Chondrocyte (in vitro differentiated cells): ENCODE data around the gene IL21R. TPM values are rescaled to one million over a fixed set of nuclear protein-coding genes. Genes with fewer than 3 reads are reported as not detected.
"Not testable (repeated sequence)": the region's sequence is repeated elsewhere in the genome, so short reads cannot be mapped to it uniquely, and the experiment has no call there.

Experiments used
- DNase-seq: peaks from one replicate; pipeline ENCODE4 v3.0.0; 2021; ENCODE audit warnings: mixed read lengths, low spot score
- H3K27ac Mint-ChIP-seq: one replicate; pipeline ENCODE4 v1.8.0; 2021; ENCODE audit warnings: mild to moderate bottlenecking, moderate library complexity, mixed read lengths; ENCODE audit not compliant: unreplicated experiment
- H3K27me3 Mint-ChIP-seq: 2 replicates; pipeline ENCODE4 v1.8.0; 2021; ENCODE audit warnings: low read depth, mixed read lengths
- H3K36me3 Mint-ChIP-seq: 2 replicates; pipeline ENCODE4 v1.8.0; 2021; ENCODE audit warnings: low read depth, mixed read lengths
- H3K4me1 Mint-ChIP-seq: 2 replicates; pipeline ENCODE4 v1.8.0; 2021; ENCODE audit warnings: low read depth, mild to moderate bottlenecking, mixed read lengths
- H3K4me3 Mint-ChIP-seq: one replicate; pipeline ENCODE4 v1.8.0; 2021; ENCODE audit warnings: mild to moderate bottlenecking, moderate library complexity, mixed read lengths; ENCODE audit not compliant: unreplicated experiment
- H3K9me3 Mint-ChIP-seq: 2 replicates; pipeline ENCODE4 v1.8.0; 2021; ENCODE audit warnings: low read depth, mixed read lengths
- total RNA-seq: library from RNA; stranded (reverse); gene quantifications from 3 replicates; pipeline ENCODE4 v1.2.1, GENCODE V29; 2021
- TF ChIP-seq, protein P1 (sequence below): fragments of 200-600 bp; sonication (generic); IDR thresholded peaks from 2 replicates; pipeline ENCODE4 v1.5.0; 2021; ENCODE audit warnings: antibody characterized with exemption, mild to moderate bottlenecking, moderate library complexity

The IL21R gene
- total RNA-seq, 1 donor from 2014 or later: 2.2 TPM

DNA sequence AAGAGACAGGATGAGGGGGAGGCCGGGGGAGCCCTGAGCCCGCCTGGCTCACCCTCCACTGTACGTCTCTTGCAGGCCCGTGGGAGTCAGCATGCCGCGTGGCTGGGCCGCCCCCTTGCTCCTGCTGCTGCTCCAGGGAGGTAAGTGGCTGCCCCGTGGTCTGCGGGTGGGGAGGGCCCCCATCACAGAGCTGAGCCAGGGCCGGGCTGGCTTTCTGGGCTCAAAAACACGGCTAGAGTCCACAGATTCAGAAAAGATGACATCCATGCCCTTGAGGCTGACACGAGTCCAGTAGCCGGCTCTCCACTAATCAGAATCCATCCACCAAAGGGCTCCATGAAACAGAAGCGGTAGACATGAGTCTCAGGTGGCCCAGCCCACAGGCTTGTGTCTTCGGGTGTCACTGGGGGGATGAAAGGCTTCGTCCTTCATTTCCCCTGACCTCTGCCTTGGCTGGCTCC is 28.0 kb downstream of the IL21R start:
- peak; percentile 90 for DNase-seq
- TF ChIP-seq, protein P1, sequence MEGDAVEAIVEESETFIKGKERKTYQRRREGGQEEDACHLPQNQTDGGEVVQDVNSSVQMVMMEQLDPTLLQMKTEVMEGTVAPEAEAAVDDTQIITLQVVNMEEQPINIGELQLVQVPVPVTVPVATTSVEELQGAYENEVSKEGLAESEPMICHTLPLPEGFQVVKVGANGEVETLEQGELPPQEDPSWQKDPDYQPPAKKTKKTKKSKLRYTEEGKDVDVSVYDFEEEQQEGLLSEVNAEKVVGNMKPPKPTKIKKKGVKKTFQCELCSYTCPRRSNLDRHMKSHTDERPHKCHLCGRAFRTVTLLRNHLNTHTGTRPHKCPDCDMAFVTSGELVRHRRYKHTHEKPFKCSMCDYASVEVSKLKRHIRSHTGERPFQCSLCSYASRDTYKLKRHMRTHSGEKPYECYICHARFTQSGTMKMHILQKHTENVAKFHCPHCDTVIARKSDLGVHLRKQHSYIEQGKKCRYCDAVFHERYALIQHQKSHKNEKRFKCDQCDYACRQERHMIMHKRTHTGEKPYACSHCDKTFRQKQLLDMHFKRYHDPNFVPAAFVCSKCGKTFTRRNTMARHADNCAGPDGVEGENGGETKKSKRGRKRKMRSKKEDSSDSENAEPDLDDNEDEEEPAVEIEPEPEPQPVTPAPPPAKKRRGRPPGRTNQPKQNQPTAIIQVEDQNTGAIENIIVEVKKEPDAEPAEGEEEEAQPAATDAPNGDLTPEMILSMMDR: no peak
- Mint-ChIP-seq H3K36me3 (no peaks in the 10 kb centered on the region), H3K27ac (no peak overlapping the region), H3K27me3 (no peaks in the 10 kb centered on the region), H3K4me3 (no peak overlapping the region), H3K4me1 (peaks cover 25% of the 10 kb centered on the region), H3K9me3 (no peaks in the 10 kb centered on the region)

DNA sequence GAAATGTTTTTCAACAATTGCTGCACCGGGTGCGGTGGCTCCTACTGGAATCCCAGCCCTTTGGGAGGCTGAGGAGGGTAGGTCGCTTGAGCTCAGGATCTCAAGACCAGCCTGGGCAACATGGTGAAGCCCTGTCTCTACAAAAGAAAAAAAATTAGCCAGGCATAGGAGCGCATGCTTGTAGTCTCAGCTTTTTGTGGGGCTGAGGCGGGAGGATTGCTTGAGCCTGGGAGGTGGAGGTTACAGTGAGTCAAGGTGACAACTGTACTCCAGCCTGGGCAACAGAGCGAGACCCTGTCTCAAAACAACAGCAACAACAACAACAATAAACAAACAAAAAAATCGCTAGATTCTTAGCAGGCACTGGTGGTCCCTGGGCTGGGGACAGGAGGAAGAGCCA is 28.5 kb downstream of the IL21R start:
- Mint-ChIP-seq H3K36me3 (no peaks in the 10 kb centered on the region), H3K27ac (no peak overlapping the region), H3K9me3 (no peaks in the 10 kb centered on the region), H3K4me1 (peaks cover 25% of the 10 kb centered on the region), H3K4me3 (no peak overlapping the region), H3K27me3 (no peaks in the 10 kb centered on the region)
- TF ChIP-seq, protein P1: no peak
- no peak for DNase-seq

DNA sequence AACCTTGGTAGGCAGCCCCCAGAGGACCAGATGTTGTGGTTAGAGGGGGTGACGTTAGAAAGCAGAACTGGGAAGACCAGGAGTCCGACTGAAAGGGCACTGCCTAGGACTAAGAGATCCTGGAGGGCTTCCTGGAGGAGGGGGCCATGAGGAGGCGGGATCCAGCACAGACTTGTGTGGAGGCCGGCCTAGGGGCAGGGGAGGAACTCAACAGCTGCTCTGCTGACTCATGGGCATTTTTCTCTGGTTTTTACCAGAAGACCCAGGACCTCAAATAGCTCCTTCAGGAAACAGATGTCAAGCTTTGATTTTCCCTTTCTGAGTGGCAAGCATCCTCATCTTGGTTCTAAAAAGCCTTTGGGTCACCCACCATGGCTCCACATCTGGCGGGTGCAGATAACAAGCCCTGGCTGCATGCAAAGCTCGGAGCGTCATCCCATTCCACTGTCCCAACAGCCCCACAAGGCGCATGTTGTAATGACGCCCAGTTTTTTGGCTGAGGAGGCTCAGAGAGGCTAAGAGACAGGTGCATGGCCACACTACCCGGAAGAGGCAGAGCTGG is 29.0 kb downstream of the IL21R start:
- Mint-ChIP-seq H3K4me3 (no peak overlapping the region), H3K36me3 (no peaks in the 10 kb centered on the region), H3K27ac (no peak overlapping the region), H3K27me3 (no peaks in the 10 kb centered on the region), H3K4me1 (peaks cover 25% of the 10 kb centered on the region), H3K9me3 (no peaks in the 10 kb centered on the region)
- DNase-seq: peak; percentile 50
- TF ChIP-seq, protein P1: no peak

DNA sequence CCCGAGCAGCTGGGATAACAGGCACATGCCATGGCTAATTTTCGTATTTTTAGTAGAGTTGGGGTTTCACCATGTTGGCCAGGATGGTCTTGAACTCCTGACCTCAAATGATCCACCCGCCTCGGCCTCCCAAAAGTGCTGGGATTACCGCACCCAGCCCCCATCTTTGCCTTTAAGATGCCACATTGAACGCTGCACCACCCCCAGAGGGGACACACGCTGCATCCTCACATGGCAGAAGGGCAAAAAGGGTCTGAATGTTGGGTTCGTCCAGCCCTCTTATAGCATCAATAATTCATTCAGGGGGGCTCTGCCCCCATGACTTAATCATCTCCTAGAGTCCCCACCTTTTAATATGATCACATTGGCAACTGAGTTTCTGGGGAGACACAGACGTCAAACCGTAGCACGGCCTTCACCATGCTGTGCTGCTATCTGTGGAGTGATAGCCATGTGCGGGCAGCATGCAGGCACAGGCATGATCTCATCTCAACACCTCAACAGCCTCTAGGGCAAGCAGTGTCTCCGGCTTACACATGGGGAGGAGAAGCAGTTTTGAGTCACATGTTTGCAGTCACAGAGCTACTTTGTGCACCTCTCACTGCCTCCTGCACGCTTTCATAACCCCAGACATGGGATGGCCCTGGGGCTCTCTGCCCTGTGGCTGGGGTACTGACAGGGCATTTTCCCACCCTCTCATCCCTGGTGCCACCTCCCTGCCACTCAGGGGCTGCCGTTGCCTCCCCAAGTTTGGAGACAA is 30.0 kb downstream of the IL21R start:
- H3K27ac Mint-ChIP-seq: peak overlapping the region; percentile 71
- no peaks in the 10 kb centered on the region for H3K36me3 Mint-ChIP-seq
- TF ChIP-seq, protein P1: no peak
- no peaks in the 10 kb centered on the region for H3K27me3 Mint-ChIP-seq
- H3K9me3 Mint-ChIP-seq: no peaks in the 10 kb centered on the region
- no peak overlapping the region for H3K4me3 Mint-ChIP-seq
- DNase-seq: peak; percentile 75
- H3K4me1 Mint-ChIP-seq: peaks cover 16% of the 10 kb centered on the region

DNA sequence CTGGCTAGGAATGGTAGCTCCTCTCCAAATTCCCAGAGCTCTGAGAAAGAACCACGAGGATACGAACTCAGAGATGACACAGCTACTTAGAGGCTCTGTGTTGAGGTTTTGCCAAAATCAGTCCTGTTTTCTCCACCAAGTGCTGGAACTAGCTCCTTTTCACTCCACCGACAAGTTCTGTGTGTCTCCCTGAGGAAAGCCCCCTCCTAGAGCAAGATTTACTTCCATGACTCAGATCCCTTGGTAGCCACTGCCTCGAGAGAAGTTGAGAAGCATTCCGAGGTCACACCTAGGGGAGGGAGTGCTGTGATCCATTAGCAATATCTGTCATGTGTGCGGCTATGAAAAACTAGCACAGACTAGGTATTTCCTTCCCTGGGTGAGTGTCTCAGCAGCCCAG is 30.6 kb downstream of the IL21R start:
- peak overlapping the region; percentile 19 for H3K4me3 Mint-ChIP-seq
- H3K36me3 Mint-ChIP-seq: no peaks in the 10 kb centered on the region
- TF ChIP-seq, protein P1: no peak
- H3K27ac Mint-ChIP-seq: peak overlapping the region; percentile 71
- peaks cover 16% of the 10 kb centered on the region for H3K4me1 Mint-ChIP-seq
- no peaks in the 10 kb centered on the region for H3K27me3 Mint-ChIP-seq
- peak; percentile 17 for DNase-seq
- H3K9me3 Mint-ChIP-seq: no peaks in the 10 kb centered on the region

DNA sequence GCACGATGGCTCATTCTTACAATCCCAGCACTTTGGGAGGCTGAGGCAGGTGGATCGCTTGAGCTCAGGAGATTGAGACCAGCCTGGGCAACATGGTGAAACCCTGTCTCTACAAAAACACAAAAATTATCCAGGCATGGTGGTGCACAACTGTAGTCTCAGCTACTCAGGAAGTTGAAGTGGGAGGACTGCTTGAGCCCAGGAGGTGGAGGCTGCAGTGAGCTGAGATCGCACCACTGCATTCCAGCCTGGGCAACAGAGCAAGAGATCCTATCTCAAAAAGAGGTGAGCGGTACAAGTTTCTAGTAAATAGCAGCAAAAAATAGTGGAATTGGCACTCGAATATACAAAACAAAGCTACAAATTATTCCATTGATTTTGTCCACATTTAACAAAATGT is 31.2 kb downstream of the IL21R start:
- not testable (repeated sequence) for DNase-seq, H3K9me3 Mint-ChIP-seq, H3K27me3 Mint-ChIP-seq, H3K4me3 Mint-ChIP-seq, H3K36me3 Mint-ChIP-seq, H3K27ac Mint-ChIP-seq
- H3K4me1 Mint-ChIP-seq: peaks cover 16% of the 10 kb centered on the region
